ENCODE data around the gene PILRA. TPM values are rescaled to one million over a fixed set of nuclear protein-coding genes. Genes with fewer than 3 reads are reported as not detected.
"Not testable (repeated sequence)": the region's sequence is repeated elsewhere in the genome, so short reads cannot be mapped to it uniquely, and the experiment has no call there.

Gene PILRA
- polyA plus RNA-seq, 1 experiment, result 0.49 TPM

- CTCF ChIA-PET, result interaction anchor here (0.6 kb wide), 1 partner anchor 72 kb away, joined by 3 read pairs; no protein-coding TSS in a partner anchor
- DNase-seq (ENCODE audit: low read depth), result no peak
- no peaks in the 10 kb centered on the region for H3K36me3 ChIP-seq (ENCODE audit: control insufficient read depth, insufficient read depth, low read length)
- peaks cover 3% of the 10 kb centered on the region; the same call in 1 of the 2 replicates for H3K27me3 ChIP-seq (ENCODE audit: control insufficient read depth, insufficient read depth, low read length)
- TF ChIP-seq CTCF (IDR thresholded peaks at IDR 0.05; ENCODE audit: insufficient read depth, low read depth, low read length), result no peak
- H3K4me3 ChIP-seq (ENCODE audit: low read depth, low read length), result no peak overlapping the region
- POLR2A ChIA-PET, result no interaction called here
Measured at GRCh38 chr7:100380196-100380595, 6.9 kb downstream of the PILRA start.

GRCh38 chr7:100381531-100382233 is 8.4 kb downstream of the PILRA start:
- DNase-seq (ENCODE audit: low read depth); H3K36me3 ChIP-seq (ENCODE audit: control insufficient read depth, insufficient read depth, low read length); POLR2A ChIA-PET; H3K27me3 ChIP-seq (ENCODE audit: control insufficient read depth, insufficient read depth, low read length); H3K4me3 ChIP-seq (ENCODE audit: low read depth, low read length): not testable (repeated sequence)
- CTCF ChIA-PET, result interaction anchor here (1.0 to 2.7 kb wide), 3 partner anchors 18 to 36 kb away, joined by 3 to 13 read pairs (median 4); no protein-coding TSS in a partner anchor

GRCh38 chr7:100382234-100382853 is 9.1 kb downstream of the PILRA start:
- DNase-seq (ENCODE audit: low read depth); H3K36me3 ChIP-seq (ENCODE audit: control insufficient read depth, insufficient read depth, low read length); POLR2A ChIA-PET; H3K27me3 ChIP-seq (ENCODE audit: control insufficient read depth, insufficient read depth, low read length); H3K4me3 ChIP-seq (ENCODE audit: low read depth, low read length): not testable (repeated sequence)
- CTCF ChIA-PET, result interaction anchor here (1.0 to 2.7 kb wide), 3 partner anchors 17 to 37 kb away, joined by 3 to 13 read pairs (median 4); no protein-coding TSS in a partner anchor

GRCh38 chr7:100384628-100385294 is 11.5 kb downstream of the PILRA start:
- CTCF ChIA-PET, result interaction anchor here (1.7 kb wide), 1 partner anchor 23 kb away, joined by 9 read pairs; no protein-coding TSS in a partner anchor
- POLR2A ChIA-PET, result no interaction called here

GRCh38 chr7:100386940-100387339 is 13.7 kb downstream of the PILRA start:
- H3K4me3 ChIP-seq (ENCODE audit: low read depth, low read length), result no peak overlapping the region
- peaks cover 16% of the 10 kb centered on the region for H3K27me3 ChIP-seq (ENCODE audit: control insufficient read depth, insufficient read depth, low read length)
- DNase-seq (ENCODE audit: low read depth), result no peak
- ChIA-PET POLR2A (no interaction called here), CTCF (interaction anchor here (1.5 kb wide), 1 partner anchor 21 kb away, joined by 5 read pairs; no protein-coding TSS in a partner anchor)
- no peaks in the 10 kb centered on the region for H3K36me3 ChIP-seq (ENCODE audit: control insufficient read depth, insufficient read depth, low read length)
- no peak for TF ChIP-seq CTCF (IDR thresholded peaks at IDR 0.05; ENCODE audit: insufficient read depth, low read depth, low read length)

More at GRCh38 chr7:100384628-100385294, 11.5 kb downstream of the PILRA start:
- Histone ChIP-seq H3K27me3 (ENCODE audit: control insufficient read depth, insufficient read depth, low read length) (peaks cover 9% of the 10 kb centered on the region), H3K36me3 (ENCODE audit: control insufficient read depth, insufficient read depth, low read length) (no peaks in the 10 kb centered on the region), H3K4me3 (ENCODE audit: low read depth, low read length) (no peak overlapping the region)
- TF ChIP-seq CTCF (IDR thresholded peaks at IDR 0.05; ENCODE audit: insufficient read depth, low read depth, low read length), result no peak
- no peak for DNase-seq (ENCODE audit: low read depth)

- ChIA-PET CTCF (interaction anchor here (1.5 kb wide), 1 partner anchor 20 kb away, joined by 5 read pairs; no protein-coding TSS in a partner anchor), POLR2A (no interaction called here)
- no peak for TF ChIP-seq CTCF (IDR thresholded peaks at IDR 0.05; ENCODE audit: insufficient read depth, low read depth, low read length)
- H3K27me3 ChIP-seq (ENCODE audit: control insufficient read depth, insufficient read depth, low read length), result peaks cover 19% of the 10 kb centered on the region
- no peaks in the 10 kb centered on the region for H3K36me3 ChIP-seq (ENCODE audit: control insufficient read depth, insufficient read depth, low read length)
- DNase-seq (ENCODE audit: low read depth), result no peak
- no peak overlapping the region for H3K4me3 ChIP-seq (ENCODE audit: low read depth, low read length)
Measured at GRCh38 chr7:100387695-100388094, 14.4 kb downstream of the PILRA start.
